Measurements from ENCODE around the gene AUH. TPM values are rescaled to one million over a fixed set of nuclear protein-coding genes. Genes with fewer than 3 reads are reported as not detected.

AUH gene
- total RNA-seq, 2 donors from 2014 or later = 23.0 to 23.5 TPM

DNA sequence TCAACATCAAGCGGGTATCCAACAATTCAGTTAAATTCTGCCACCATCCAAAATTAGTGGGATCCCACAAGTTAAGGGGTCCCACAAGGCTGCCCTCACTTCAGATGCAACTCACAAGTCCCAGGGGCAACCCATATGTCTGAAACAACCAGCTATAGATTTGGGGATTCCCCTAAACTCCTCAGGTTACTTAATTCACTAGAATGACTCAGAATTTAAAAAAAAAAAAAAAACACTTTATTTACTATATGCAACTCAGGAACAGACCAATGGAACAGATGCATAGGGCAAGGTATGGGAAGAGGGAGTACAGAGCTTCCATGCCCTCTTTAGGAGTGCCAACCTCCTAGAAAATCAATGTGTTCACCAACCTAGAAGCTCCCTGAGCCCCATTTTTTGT is 15.1 kb downstream of the AUH start:
- H3K27ac Mint-ChIP-seq = no peak overlapping the region
- H3K9me3 Mint-ChIP-seq = peaks cover 6% of the 10 kb centered on the region
- DNase-seq = no peak
- Histone ChIP-seq H3K27me3 (ENCODE audit: control insufficient read depth, insufficient read depth, low read length, poor library complexity, severe bottlenecking) (no peaks in the 10 kb centered on the region), H3K4me1 (ENCODE audit: control insufficient read depth, insufficient read depth, low read length) (no peaks in the 10 kb centered on the region), H3K9me3 (ENCODE audit: control insufficient read depth, low read length) (peaks cover 10% of the 10 kb centered on the region), H3K9ac (ENCODE audit: extremely low read depth, low read length, poor library complexity, severe bottlenecking) (no peak overlapping the region), H3K27ac (ENCODE audit: low read depth, low read length) (no peak overlapping the region), H3K36me3 (ENCODE audit: control insufficient read depth, insufficient read depth, low read length) (peaks cover 22% of the 10 kb centered on the region), H3K4me3 (ENCODE audit: low read length) (no peak overlapping the region)
- H3K4me3 Mint-ChIP-seq = no peak overlapping the region
- peaks cover 8% of the 10 kb centered on the region for H3K4me1 Mint-ChIP-seq
- 78 to 95% methylated on average over 1 of the region's 1 CpG for WGBS, 2 experiments (ENCODE audit: insufficient coverage in 1 of 2, insufficient read length in 1 of 2)
- H3K36me3 Mint-ChIP-seq (ENCODE audit: low read depth) = peaks cover 35% of the 10 kb centered on the region
- H3K27me3 Mint-ChIP-seq (ENCODE audit: insufficient read depth) = no peaks in the 10 kb centered on the region
- TF ChIP-seq CTCF (conservative IDR thresholded peaks at IDR 0.05) = no peak

DNA sequence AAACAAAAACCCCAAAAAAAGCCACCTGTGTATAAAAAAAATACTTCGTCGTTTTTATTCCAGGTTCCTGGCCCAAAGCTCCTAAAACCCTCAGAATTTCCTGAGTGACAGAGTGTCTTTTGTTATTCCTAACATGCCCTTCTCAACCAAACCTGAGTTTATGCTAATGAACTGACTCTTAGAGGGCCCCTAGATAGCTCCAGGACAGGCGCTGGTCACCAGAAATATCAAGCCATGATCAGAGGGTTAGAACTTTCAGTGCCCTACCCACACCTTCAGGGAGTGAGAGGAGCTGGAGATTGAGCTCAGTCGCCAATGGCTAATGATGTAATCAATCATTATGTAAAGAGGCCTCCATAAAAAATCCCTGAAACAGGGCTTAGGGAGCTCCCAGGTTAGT is 15.7 kb downstream of the AUH start:
- peaks cover 29% of the 10 kb centered on the region for H3K36me3 ChIP-seq (ENCODE audit: control insufficient read depth, insufficient read depth, low read length)
- H3K4me1 ChIP-seq (ENCODE audit: control insufficient read depth, insufficient read depth, low read length) = no peaks in the 10 kb centered on the region
- Mint-ChIP-seq H3K9me3 (peaks cover 6% of the 10 kb centered on the region), H3K27ac (no peak overlapping the region), H3K4me1 (peaks cover 8% of the 10 kb centered on the region), H3K4me3 (no peak overlapping the region), H3K27me3 (ENCODE audit: insufficient read depth) (no peaks in the 10 kb centered on the region), H3K36me3 (ENCODE audit: low read depth) (peaks cover 36% of the 10 kb centered on the region)
- no peak overlapping the region for H3K9ac ChIP-seq (ENCODE audit: extremely low read depth, low read length, poor library complexity, severe bottlenecking)
- WGBS, 2 experiments (ENCODE audit: insufficient coverage in 1 of 2, insufficient read length in 1 of 2) = 76 to 77% methylated on average over 3 to 4 of the region's 4 CpGs
- TF ChIP-seq CTCF (conservative IDR thresholded peaks at IDR 0.05) = no peak
- H3K9me3 ChIP-seq (ENCODE audit: control insufficient read depth, low read length) = peaks cover 10% of the 10 kb centered on the region
- no peak for DNase-seq
- no peak overlapping the region for H3K27ac ChIP-seq (ENCODE audit: low read depth, low read length)
- no peak overlapping the region for H3K4me3 ChIP-seq (ENCODE audit: low read length)
- H3K27me3 ChIP-seq (ENCODE audit: control insufficient read depth, insufficient read depth, low read length, poor library complexity, severe bottlenecking) = no peaks in the 10 kb centered on the region

- Histone ChIP-seq H3K27me3 (ENCODE audit: control insufficient read depth, insufficient read depth, low read length, poor library complexity, severe bottlenecking) (no peaks in the 10 kb centered on the region), H3K4me1 (ENCODE audit: control insufficient read depth, insufficient read depth, low read length) (no peaks in the 10 kb centered on the region), H3K9me3 (ENCODE audit: control insufficient read depth, low read length) (peaks cover 10% of the 10 kb centered on the region), H3K9ac (ENCODE audit: extremely low read depth, low read length, poor library complexity, severe bottlenecking) (no peak overlapping the region), H3K27ac (ENCODE audit: low read depth, low read length) (no peak overlapping the region), H3K36me3 (ENCODE audit: control insufficient read depth, insufficient read depth, low read length) (peaks cover 42% of the 10 kb centered on the region), H3K4me3 (ENCODE audit: low read length) (no peak overlapping the region)
- Mint-ChIP-seq H3K27me3 (ENCODE audit: insufficient read depth) (no peaks in the 10 kb centered on the region), H3K36me3 (ENCODE audit: low read depth) (peaks cover 54% of the 10 kb centered on the region), H3K4me3 (no peak overlapping the region), H3K9me3 (peaks cover 6% of the 10 kb centered on the region), H3K27ac (no peak overlapping the region), H3K4me1 (peaks cover 8% of the 10 kb centered on the region)
- no peak for DNase-seq
- WGBS, 2 experiments (ENCODE audit: insufficient coverage in 1 of 2, insufficient read length in 1 of 2) = 88 to 100% methylated on average over 3 of the region's 3 CpGs
- TF ChIP-seq CTCF (conservative IDR thresholded peaks at IDR 0.05) = no peak
Measured at GRCh38 chr9:91342575-91342974, 19.1 kb downstream of the AUH start.

Data from endodermal cell (in vitro differentiated cells).